ENCODE results near the gene MDH2.
"Not testable (repeated sequence)": the region's sequence is repeated elsewhere in the genome, so short reads cannot be mapped to it uniquely, and the experiment has no call there.

Gene MDH2

DNA sequence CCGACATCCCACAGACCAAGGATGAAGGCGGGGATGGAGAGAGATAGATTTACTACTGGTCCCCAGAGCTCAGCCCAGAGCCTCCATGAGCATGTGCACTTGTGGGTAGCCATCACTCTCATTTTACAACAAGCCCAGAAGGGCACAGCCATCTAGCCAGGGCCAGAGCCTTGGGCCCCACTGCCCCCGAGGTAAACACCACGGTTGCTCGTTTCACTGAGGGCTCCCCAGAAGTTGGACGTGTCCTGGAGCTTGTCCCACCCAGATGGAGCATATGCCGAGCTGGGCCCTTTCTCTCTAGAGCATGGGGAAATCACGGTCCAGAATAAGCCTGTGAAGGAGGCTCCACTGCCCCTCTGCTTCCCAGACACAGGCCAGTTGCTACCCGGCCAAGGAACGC is 44.6 kb upstream of the MDH2 start:
- no peaks in the 10 kb centered on the region for H3K27me3 ChIP-seq (ENCODE audit: low read depth, low read length)
- H4K20me1 ChIP-seq (ENCODE audit: insufficient read depth, low read length), result no peaks in the 10 kb centered on the region
- H3K4me3 ChIP-seq (ENCODE audit: low read length), result no peak overlapping the region
- H2AFZ ChIP-seq (ENCODE audit: low read depth, low read length), result no peak overlapping the region
- H3K79me2 ChIP-seq (ENCODE audit: low read length), result no peaks in the 10 kb centered on the region
- no peaks in the 10 kb centered on the region for H3K9me3 ChIP-seq (ENCODE audit: insufficient read depth, low read length)
- no peak overlapping the region for H3K9ac ChIP-seq (ENCODE audit: low read length)
- H3K36me3 ChIP-seq (replicated peaks; ENCODE audit: low read depth, low read length), result no peaks in the 10 kb centered on the region
- TF ChIP-seq EZH2phosphoT487 (IDR thresholded peaks at IDR 0.05; ENCODE audit: low read depth), result no peak
- TF ChIP-seq, protein P1, sequence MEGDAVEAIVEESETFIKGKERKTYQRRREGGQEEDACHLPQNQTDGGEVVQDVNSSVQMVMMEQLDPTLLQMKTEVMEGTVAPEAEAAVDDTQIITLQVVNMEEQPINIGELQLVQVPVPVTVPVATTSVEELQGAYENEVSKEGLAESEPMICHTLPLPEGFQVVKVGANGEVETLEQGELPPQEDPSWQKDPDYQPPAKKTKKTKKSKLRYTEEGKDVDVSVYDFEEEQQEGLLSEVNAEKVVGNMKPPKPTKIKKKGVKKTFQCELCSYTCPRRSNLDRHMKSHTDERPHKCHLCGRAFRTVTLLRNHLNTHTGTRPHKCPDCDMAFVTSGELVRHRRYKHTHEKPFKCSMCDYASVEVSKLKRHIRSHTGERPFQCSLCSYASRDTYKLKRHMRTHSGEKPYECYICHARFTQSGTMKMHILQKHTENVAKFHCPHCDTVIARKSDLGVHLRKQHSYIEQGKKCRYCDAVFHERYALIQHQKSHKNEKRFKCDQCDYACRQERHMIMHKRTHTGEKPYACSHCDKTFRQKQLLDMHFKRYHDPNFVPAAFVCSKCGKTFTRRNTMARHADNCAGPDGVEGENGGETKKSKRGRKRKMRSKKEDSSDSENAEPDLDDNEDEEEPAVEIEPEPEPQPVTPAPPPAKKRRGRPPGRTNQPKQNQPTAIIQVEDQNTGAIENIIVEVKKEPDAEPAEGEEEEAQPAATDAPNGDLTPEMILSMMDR (IDR thresholded peaks at IDR 0.05; ENCODE audit: low read depth, low read length), result no peak
- H3K4me1 ChIP-seq (ENCODE audit: low read length), result peaks cover 5% of the 10 kb centered on the region
- H3K27ac ChIP-seq (ENCODE audit: low read length), result no peak overlapping the region
- H3K4me2 ChIP-seq (ENCODE audit: low read length), result no peak overlapping the region

GRCh38 chr7:76005004-76005403 is 42.9 kb upstream of the MDH2 start:
- not testable (repeated sequence) for H3K27ac ChIP-seq (ENCODE audit: low read length); H2AFZ ChIP-seq (ENCODE audit: low read depth, low read length); H4K20me1 ChIP-seq (ENCODE audit: insufficient read depth, low read length); H3K36me3 ChIP-seq (replicated peaks; ENCODE audit: low read depth, low read length); H3K4me2 ChIP-seq (ENCODE audit: low read length); H3K79me2 ChIP-seq (ENCODE audit: low read length); H3K9me3 ChIP-seq (ENCODE audit: insufficient read depth, low read length); H3K27me3 ChIP-seq (ENCODE audit: low read depth, low read length); H3K4me3 ChIP-seq (ENCODE audit: low read length); H3K9ac ChIP-seq (ENCODE audit: low read length)
- peaks cover 21% of the 10 kb centered on the region for H3K4me1 ChIP-seq (ENCODE audit: low read length)

DNA sequence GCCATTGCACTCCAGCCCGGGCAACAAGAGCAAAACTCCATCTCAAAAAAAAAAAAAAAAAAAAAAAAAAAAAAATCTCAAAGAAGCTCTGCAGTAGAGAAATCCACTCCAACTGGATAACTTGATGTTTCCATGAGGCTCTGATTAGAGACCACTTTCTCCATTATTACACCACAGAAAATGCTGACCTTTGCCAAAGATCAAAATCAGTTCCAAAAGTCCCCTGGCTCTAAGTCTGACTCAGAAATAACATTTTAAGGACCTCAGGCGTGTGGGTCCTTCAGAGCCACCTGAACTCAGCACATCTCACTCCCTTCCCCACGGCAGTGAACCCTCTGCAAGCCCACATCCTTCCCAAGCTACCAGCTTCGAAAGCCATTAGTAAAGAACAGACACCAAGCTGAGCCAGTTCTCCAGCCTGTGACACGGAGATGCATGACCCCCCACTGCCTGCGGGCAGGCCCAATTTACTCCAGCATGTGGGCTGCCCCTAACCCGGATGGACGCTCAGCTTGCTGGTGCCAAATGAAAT is 39.7 kb upstream of the MDH2 start:
- Histone ChIP-seq H3K27me3 (ENCODE audit: low read depth, low read length) (no peaks in the 10 kb centered on the region), H3K9me3 (ENCODE audit: insufficient read depth, low read length) (no peaks in the 10 kb centered on the region), H3K27ac (ENCODE audit: low read length) (peak overlapping the region; percentile 1; the same call in 1 of the 2 replicates), H3K4me1 (ENCODE audit: low read length) (peaks cover 27% of the 10 kb centered on the region), H3K36me3 (replicated peaks; ENCODE audit: low read depth, low read length) (no peaks in the 10 kb centered on the region), H3K4me3 (ENCODE audit: low read length) (no peak overlapping the region), H2AFZ (ENCODE audit: low read depth, low read length) (no peak overlapping the region), H4K20me1 (ENCODE audit: insufficient read depth, low read length) (no peaks in the 10 kb centered on the region), H3K9ac (ENCODE audit: low read length) (no peak overlapping the region), H3K4me2 (ENCODE audit: low read length) (peak overlapping the region; percentile 44; the same call in 1 of the 2 replicates), H3K79me2 (ENCODE audit: low read length) (no peaks in the 10 kb centered on the region)
- TF ChIP-seq, protein P1 (IDR thresholded peaks at IDR 0.05; ENCODE audit: low read depth, low read length), result no peak
- no peak for TF ChIP-seq EZH2phosphoT487 (IDR thresholded peaks at IDR 0.05; ENCODE audit: low read depth)

- H3K27ac ChIP-seq (ENCODE audit: low read length), result no peak overlapping the region
- H3K9me3 ChIP-seq (ENCODE audit: insufficient read depth, low read length), result no peaks in the 10 kb centered on the region
- no peak overlapping the region for H3K4me3 ChIP-seq (ENCODE audit: low read length)
- H3K79me2 ChIP-seq (ENCODE audit: low read length), result no peaks in the 10 kb centered on the region
- H3K4me2 ChIP-seq (ENCODE audit: low read length), result no peak overlapping the region; the same call in 1 of the 2 replicates
- no peaks in the 10 kb centered on the region for H4K20me1 ChIP-seq (ENCODE audit: insufficient read depth, low read length)
- no peaks in the 10 kb centered on the region for H3K36me3 ChIP-seq (replicated peaks; ENCODE audit: low read depth, low read length)
- TF ChIP-seq EZH2phosphoT487 (IDR thresholded peaks at IDR 0.05; ENCODE audit: low read depth), result no peak
- TF ChIP-seq, protein P1 (IDR thresholded peaks at IDR 0.05; ENCODE audit: low read depth, low read length), result no peak
- H3K4me1 ChIP-seq (ENCODE audit: low read length), result peaks cover 27% of the 10 kb centered on the region
- H3K9ac ChIP-seq (ENCODE audit: low read length), result no peak overlapping the region
- H2AFZ ChIP-seq (ENCODE audit: low read depth, low read length), result no peak overlapping the region
- no peaks in the 10 kb centered on the region for H3K27me3 ChIP-seq (ENCODE audit: low read depth, low read length)
Measured at GRCh38 chr7:76009672-76010600, 38.0 kb upstream of the MDH2 start.

All from OCI-LY3 (cell line).